GM12878 (cell line): ENCODE results near the gene DNMT3A. TPM values are rescaled to one million over a fixed set of nuclear protein-coding genes. Genes with fewer than 3 reads are reported as not detected.

ENCODE experiments used
- ATAC-seq: fragments of 200-7000 bp; cut with Tn5 transposase; 3 replicates; pipeline ENCODE4 v1.9.1; 2020; ENCODE audit warnings: mild to moderate bottlenecking, moderate library complexity
- BruUV-seq: library from RNA; stranded (reverse); fragments of 400-500 nt; replicated peaks from 2 replicates; lab custom pipeline; 2021; lab: Mats Ljungman, UMichigan
- CTCF ChIA-PET: fragments of 300-600 bp; sonication (Branson Sonifier 250); formaldehyde crosslinking; extraction: SDS; loops from one replicate; lab custom pipeline; 2021; ENCODE audit warnings: inconsistent platforms; lab: Yijun Ruan, JAX
- POLR2A ChIA-PET: fragments of 350-600 bp; formaldehyde crosslinking; extraction: SDS; loops from one replicate; lab custom pipeline; 2021; ENCODE audit warnings: inconsistent platforms; lab: Charles Lee
- RAD21 ChIA-PET: fragments of 300-600 bp; sonication (Branson Sonifier 250); formaldehyde crosslinking; loops from one replicate; lab custom pipeline; 2023; ENCODE audit warnings: antibody characterized with exemption; ENCODE audit not compliant: unreplicated experiment; lab: Charles Lee
- SMC1A ChIA-PET: fragments of 300-600 bp; sonication (Branson Sonifier 250); formaldehyde crosslinking; loops from one replicate; lab custom pipeline; 2023; ENCODE audit not compliant: unreplicated experiment, uncharacterized antibody; lab: Charles Lee
- DNase-seq: peaks from one replicate; pipeline ENCODE4 v3.0.0-alpha.2; 2011; ENCODE audit warnings: low read depth, low spot score
- FAIRE-seq: peaks from 3 replicates; lab custom pipeline; 2011; peaks lifted over from hg19 to GRCh38; lab: Jason Lieb, UNC
- H2AFZ ChIP-seq: 2 replicates; pipeline ENCODE4 v1.6.0; 2011; ENCODE audit warnings: low read depth, low read length, control low read depth; ENCODE audit not compliant: control insufficient read depth
- H3K27ac ChIP-seq: 2 replicates; pipeline ENCODE4 v1.5.1; 2011; ENCODE audit warnings: control low read depth; ENCODE audit not compliant: control insufficient read depth, insufficient read depth
- H3K27me3 ChIP-seq, 2 experiments: replicated peaks in 1 of 2; 2 replicates each; pipeline versions ENCODE4 v1.6.0 to v1.6.1; 2011; ENCODE audit warnings: low read length in 1 of 2; ENCODE audit not compliant: control insufficient read depth in 2 of 2, insufficient read depth in 2 of 2
- H3K36me3 ChIP-seq, 2 experiments: 2 replicates each; pipeline ENCODE4 v1.5.1; 2011; ENCODE audit warnings: low read length in 1 of 2; ENCODE audit not compliant: control insufficient read depth in 2 of 2, insufficient read depth in 2 of 2
- H3K4me1 ChIP-seq: 2 replicates; pipeline ENCODE4 v1.6.1; 2011; ENCODE audit warnings: mild to moderate bottlenecking, low read length, moderate library complexity, mixed read lengths; ENCODE audit not compliant: control insufficient read depth, insufficient read depth
- H3K4me2 ChIP-seq: 2 replicates; pipeline ENCODE4 v1.6.0; 2011; ENCODE audit warnings: control low read depth; ENCODE audit not compliant: control insufficient read depth, insufficient read depth
- H3K4me3 ChIP-seq: fragments of 200-600 bp; sonication (generic); 2 replicates; pipeline ENCODE4 v1.5.1; 2016
- H3K79me2 ChIP-seq: 2 replicates; pipeline ENCODE4 v1.6.0; 2011; ENCODE audit warnings: low read length; ENCODE audit not compliant: control insufficient read depth, insufficient read depth
- H3K9ac ChIP-seq: 2 replicates; pipeline ENCODE4 v1.8.0; 2011; ENCODE audit warnings: low read length, control low read depth, mixed read lengths; ENCODE audit not compliant: control insufficient read depth, insufficient read depth
- H3K9me3 ChIP-seq: replicated peaks from 3 replicates; pipeline ENCODE4 v1.5.1; 2011; ENCODE audit warnings: mild to moderate bottlenecking, low read length; ENCODE audit not compliant: control insufficient read depth, insufficient read depth
- H4K20me1 ChIP-seq: 2 replicates; pipeline ENCODE4 v1.6.0; 2011; ENCODE audit not compliant: control insufficient read depth, insufficient read depth
- CBX5 ChIP-seq: sonication (generic); IDR thresholded peaks from 2 replicates; pipeline ENCODE4 v1.6.1; 2016; ENCODE audit warnings: low read depth, moderate library complexity, mild to moderate bottlenecking, inconsistent platforms
- EED ChIP-seq: sonication (generic); IDR thresholded peaks from 2 replicates; pipeline ENCODE4 v1.6.1; 2016; ENCODE audit warnings: antibody characterized with exemption, low read depth
- EP300 ChIP-seq, 2 experiments: fragments of 150-350 bp in 1 of 2; IDR thresholded peaks; 2 replicates each; pipeline ENCODE4 v1.6.1; 2011 to 2012; ENCODE audit warnings: low read depth in 2 of 2, low read length in 2 of 2, borderline replicate concordance in 1 of 2, improper control_type of control experiment in 1 of 2, inconsistent platforms in 1 of 2; ENCODE audit not compliant: control insufficient read depth in 1 of 2
- FOS ChIP-seq: IDR thresholded peaks from 3 replicates; pipeline ENCODE4 v1.6.1; 2011; ENCODE audit warnings: borderline replicate concordance; ENCODE audit not compliant: insufficient read length; ENCODE audit errors: extremely low read depth
- PAX5 ChIP-seq: IDR thresholded peaks from 2 replicates; pipeline ENCODE4 v1.6.1; 2011; ENCODE audit warnings: low read depth, low read length, borderline replicate concordance
- POU2F2 ChIP-seq: IDR thresholded peaks from 3 replicates; pipeline ENCODE4 v1.6.1; 2011; ENCODE audit warnings: low read depth, mild to moderate bottlenecking, low read length, borderline replicate concordance
- RAD51 ChIP-seq: fragments of 450-650 bp; IDR thresholded peaks from 2 replicates; pipeline ENCODE4 v1.6.1; 2016; ENCODE audit warnings: moderate library complexity, mild to moderate bottlenecking, inconsistent platforms
- SMC3 ChIP-seq: IDR thresholded peaks from 2 replicates; pipeline ENCODE4 v1.6.1; 2011; ENCODE audit warnings: low read length, improper control_type of control experiment, borderline replicate concordance
- TCF12 ChIP-seq: IDR thresholded peaks from 2 replicates; pipeline ENCODE4 v1.6.1; 2011; ENCODE audit warnings: low read depth, mild to moderate bottlenecking, low read length
- YBX1 ChIP-seq: fragments of 450-650 bp; IDR thresholded peaks from 2 replicates; pipeline ENCODE4 v1.6.1; 2016; ENCODE audit warnings: antibody characterized with exemption
- ZNF24 ChIP-seq: fragments of 450-650 bp; IDR thresholded peaks from 2 replicates; pipeline ENCODE4 v1.6.1; 2017; ENCODE audit warnings: antibody characterized with exemption, mild to moderate bottlenecking
- WGBS: methylation state at CpG from one replicate; pipeline ENCODE4 v1.1.6; 2016; ENCODE audit warnings: low lambda C conversion rate; ENCODE audit not compliant: insufficient replicate concordance, insufficient coverage; ENCODE audit errors: missing lambda C conversion rate; 5-methylcytosine and 5-hydroxymethylcytosine counted together
- in situ Hi-C: fragments of 300-500 bp; cut with MboI; formaldehyde crosslinking; loops from 9 replicates; pipeline ENCODE4 v1.14.3; 2018; ENCODE audit warnings: mixed read lengths
- intact Hi-C: fragments of 100-400 bp; cut with micrococcal nuclease; formaldehyde crosslinking; loops from one replicate; pipeline ENCODE4 v1.14.2; 2022; ENCODE audit not compliant: unreplicated experiment
- polyA plus RNA-seq, 11 experiments: library from polyadenylated mRNA; depleted of rRNA in 4 of 11; unstranded in 6 of 11; stranded (reverse) in 5 of 11; fragments of >200 nt; fragmentation: Nextera tagmentation in 4 of 11; fragmentation: Illumina TruSeq in 1 of 11; extraction: Ambion mirVana in 4 of 11; extraction: Trizol in 1 of 11; gene quantifications; 1 replicate in 1 of 11; 2 replicates in 10 of 11; pipeline versions ENCODE4 v1.2.1 to v1.2.3, GENCODE V29; 2011 to 2016; ENCODE audit warnings: inconsistent platforms in 2 of 11, missing spikeins in 2 of 11, low read depth in 1 of 11
- total RNA-seq, 4 experiments: library from RNA; depleted of rRNA in 3 of 4; stranded (reverse); fragments of >200 nt in 3 of 4; fragmentation: Illumina TruSeq in 1 of 4; extraction: Trizol in 1 of 4; gene quantifications; 2 replicates each; pipeline versions ENCODE4 v1.2.1 to v1.2.3, GENCODE V29; 2013 to 2021
- TF ChIP-seq, protein P1 (sequence below): fragments of 450-650 bp; IDR thresholded peaks from 2 replicates; pipeline ENCODE4 v1.6.1; 2017; ENCODE audit warnings: mild to moderate bottlenecking, moderate library complexity
- TF ChIP-seq, protein P2 (sequence below): IDR thresholded peaks from 2 replicates; pipeline ENCODE4 v1.6.1; 2012; ENCODE audit warnings: low read depth, low read length, improper control_type of control experiment

Gene DNMT3A
- total and polyA plus RNA-seq, 10 of the 15 experiments (the other 5 are each of a cell fraction or from before 2014, with no cell fraction given), result 7.4 to 51.6 (median 17.4) TPM

DNA sequence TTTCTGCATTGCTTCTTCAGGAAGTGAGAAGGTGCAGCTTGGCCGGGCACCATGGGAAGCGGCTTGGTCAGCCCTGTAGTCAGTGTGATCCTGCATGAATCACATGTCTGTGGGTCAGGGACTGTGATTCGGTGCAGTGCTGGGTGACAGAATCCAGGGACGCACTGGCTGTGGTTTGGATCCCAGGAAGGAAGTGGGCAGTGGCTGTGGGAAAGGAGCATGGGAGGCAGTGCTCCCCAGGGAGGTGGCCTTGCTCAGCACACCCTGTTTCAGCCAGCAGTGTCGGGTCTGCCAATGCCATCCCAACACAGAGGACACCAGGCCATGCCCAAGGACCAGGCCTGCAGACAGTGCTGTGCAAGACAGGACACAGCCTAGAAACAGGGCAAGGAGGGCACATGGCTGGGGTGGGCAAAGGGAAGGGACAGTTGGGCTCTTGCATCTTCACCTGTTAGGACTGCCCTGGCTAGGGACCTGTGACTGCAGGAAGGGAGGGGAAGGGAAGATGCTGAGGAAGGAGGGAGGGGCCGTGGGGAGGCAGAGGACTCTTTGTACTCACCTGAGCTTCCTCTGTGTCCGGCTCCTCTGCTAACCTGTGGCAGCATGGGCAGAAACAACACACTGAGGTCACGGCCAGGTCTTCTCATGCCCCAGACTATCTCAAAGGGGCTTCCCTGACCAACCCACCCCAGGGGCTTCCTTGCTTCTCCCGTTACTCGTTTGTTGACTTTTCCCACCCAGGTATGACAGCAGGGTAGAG, 37.2 kb upstream of the DNMT3A start (continued):
- TF ChIP-seq, protein P1, sequence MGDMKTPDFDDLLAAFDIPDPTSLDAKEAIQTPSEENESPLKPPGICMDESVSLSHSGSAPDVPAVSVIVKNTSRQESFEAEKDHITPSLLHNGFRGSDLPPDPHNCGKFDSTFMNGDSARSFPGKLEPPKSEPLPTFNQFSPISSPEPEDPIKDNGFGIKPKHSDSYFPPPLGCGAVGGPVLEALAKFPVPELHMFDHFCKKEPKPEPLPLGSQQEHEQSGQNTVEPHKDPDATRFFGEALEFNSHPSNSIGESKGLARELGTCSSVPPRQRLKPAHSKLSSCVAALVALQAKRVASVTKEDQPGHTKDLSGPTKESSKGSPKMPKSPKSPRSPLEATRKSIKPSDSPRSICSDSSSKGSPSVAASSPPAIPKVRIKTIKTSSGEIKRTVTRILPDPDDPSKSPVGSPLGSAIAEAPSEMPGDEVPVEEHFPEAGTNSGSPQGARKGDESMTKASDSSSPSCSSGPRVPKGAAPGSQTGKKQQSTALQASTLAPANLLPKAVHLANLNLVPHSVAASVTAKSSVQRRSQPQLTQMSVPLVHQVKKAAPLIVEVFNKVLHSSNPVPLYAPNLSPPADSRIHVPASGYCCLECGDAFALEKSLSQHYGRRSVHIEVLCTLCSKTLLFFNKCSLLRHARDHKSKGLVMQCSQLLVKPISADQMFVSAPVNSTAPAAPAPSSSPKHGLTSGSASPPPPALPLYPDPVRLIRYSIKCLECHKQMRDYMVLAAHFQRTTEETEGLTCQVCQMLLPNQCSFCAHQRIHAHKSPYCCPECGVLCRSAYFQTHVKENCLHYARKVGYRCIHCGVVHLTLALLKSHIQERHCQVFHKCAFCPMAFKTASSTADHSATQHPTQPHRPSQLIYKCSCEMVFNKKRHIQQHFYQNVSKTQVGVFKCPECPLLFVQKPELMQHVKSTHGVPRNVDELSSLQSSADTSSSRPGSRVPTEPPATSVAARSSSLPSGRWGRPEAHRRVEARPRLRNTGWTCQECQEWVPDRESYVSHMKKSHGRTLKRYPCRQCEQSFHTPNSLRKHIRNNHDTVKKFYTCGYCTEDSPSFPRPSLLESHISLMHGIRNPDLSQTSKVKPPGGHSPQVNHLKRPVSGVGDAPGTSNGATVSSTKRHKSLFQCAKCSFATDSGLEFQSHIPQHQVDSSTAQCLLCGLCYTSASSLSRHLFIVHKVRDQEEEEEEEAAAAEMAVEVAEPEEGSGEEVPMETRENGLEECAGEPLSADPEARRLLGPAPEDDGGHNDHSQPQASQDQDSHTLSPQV, result no peak
- 0 out of 2 replicates have a peak, but pooled peaks have one; percentile 16 for TF ChIP-seq EED
- TF ChIP-seq PAX5, result no peak

DNA sequence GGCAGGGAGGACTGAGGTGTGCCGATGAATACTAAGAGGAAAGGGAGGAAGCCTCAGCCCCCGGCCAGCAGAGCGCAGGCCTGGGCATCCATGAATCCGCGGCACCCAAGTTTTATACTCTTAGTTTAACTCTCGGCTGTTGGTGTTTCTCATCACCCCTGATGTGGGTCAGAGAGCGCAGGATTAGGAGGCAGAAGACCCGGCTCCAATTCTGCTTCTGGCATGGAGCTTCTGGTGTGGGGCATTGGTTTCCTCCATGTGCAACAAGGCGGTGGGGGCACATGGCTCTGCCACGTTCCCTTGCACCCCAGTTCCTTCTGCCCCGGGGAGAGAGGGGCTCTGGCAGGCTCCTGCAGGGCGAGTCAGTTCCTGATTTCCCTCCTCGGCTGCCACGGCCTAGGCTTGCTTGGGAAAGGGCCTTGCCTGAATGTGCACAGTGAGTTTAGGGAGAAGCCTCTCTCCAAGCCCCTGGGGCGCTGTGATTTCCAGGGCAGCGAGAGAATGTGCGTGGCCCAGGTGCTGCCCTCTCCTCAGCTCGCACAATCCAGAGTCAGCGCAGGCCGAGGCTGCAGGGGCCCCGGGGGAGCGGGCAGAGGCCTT, 36.2 kb upstream of the DNMT3A start:
- BruUV-seq, result no TSS peak
- in situ Hi-C loops, result no loop called here
- 98% methylated on average over 22 of the region's 22 CpGs for WGBS
- ChIA-PET POLR2A (interaction anchor here (0.5 to 8.6 kb wide), 14 partner anchors 9 to 188 kb away, joined by 3 to 73 read pairs (median 5); no protein-coding TSS in a partner anchor), SMC1A (interaction anchor here (0.9 to 13.4 kb wide), 12 partner anchors 9 to 189 kb away, joined by 3 to 92 read pairs (median 7); no protein-coding TSS in a partner anchor), CTCF (interaction anchor here (0.7 to 8.5 kb wide), 11 partner anchors 9 to 212 kb away, joined by 3 to 126 read pairs (median 14); no protein-coding TSS in a partner anchor), RAD21 (interaction anchor here (0.6 to 6.8 kb wide), 9 partner anchors 8 to 167 kb away, joined by 3 to 78 read pairs (median 5); no protein-coding TSS in a partner anchor)
- Histone ChIP-seq H3K27me3 (no peaks in the 10 kb centered on the region), H3K9ac (peak overlapping the region; percentile 50), H3K9me3 (no peaks in the 10 kb centered on the region; the same call in 2 of the 3 replicates), H3K4me2 (peak overlapping the region; percentile 26; the same call in 1 of the 2 replicates), H3K79me2 (no peaks in the 10 kb centered on the region), H4K20me1 (no peaks in the 10 kb centered on the region), H3K4me3 (no peak overlapping the region), H2AFZ (no peak overlapping the region), H3K4me1 (peaks cover 39% of the 10 kb centered on the region), H3K27ac (peak overlapping the region; percentile 80), H3K36me3 (no peaks in the 10 kb centered on the region)
- ATAC-seq, result no peak
- intact Hi-C loops, result loop anchor here (1.0 to 2.0 kb wide), 5 partner anchors 15 to 144 kb away; no protein-coding TSS in a partner anchor
- no peak for DNase-seq
- no peak for FAIRE-seq
- TF ChIP-seq EED, result no peak
- no peak for TF ChIP-seq CBX5
- no peak for TF ChIP-seq POU2F2
- no peak for TF ChIP-seq ZNF24
- no peak for TF ChIP-seq FOS
- TF ChIP-seq EP300 (IDR thresholded peaks at IDR 0.05; ENCODE audit: borderline replicate concordance in 1 of 2, control insufficient read depth in 1 of 2, low read depth in 2 of 2, low read length in 2 of 2), result no peak
- no peak for TF ChIP-seq RAD51
- no peak for TF ChIP-seq YBX1
- TF ChIP-seq, protein P2, sequence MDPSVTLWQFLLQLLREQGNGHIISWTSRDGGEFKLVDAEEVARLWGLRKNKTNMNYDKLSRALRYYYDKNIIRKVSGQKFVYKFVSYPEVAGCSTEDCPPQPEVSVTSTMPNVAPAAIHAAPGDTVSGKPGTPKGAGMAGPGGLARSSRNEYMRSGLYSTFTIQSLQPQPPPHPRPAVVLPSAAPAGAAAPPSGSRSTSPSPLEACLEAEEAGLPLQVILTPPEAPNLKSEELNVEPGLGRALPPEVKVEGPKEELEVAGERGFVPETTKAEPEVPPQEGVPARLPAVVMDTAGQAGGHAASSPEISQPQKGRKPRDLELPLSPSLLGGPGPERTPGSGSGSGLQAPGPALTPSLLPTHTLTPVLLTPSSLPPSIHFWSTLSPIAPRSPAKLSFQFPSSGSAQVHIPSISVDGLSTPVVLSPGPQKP, result no peak
- TF ChIP-seq SMC3, result no peak
- no peak for TF ChIP-seq TCF12
